Neutrophil (primary cell): ENCODE results near the gene SMPD3.

Experiments
- H3K27ac ChIP-seq: fragments of 200-600 bp; sonication (generic); 2 replicates; pipeline ENCODE4 v1.5.1; 2016; ENCODE audit warnings: mild to moderate bottlenecking, moderate library complexity
- H3K27me3 ChIP-seq: fragments of 200-600 bp; sonication (generic); 2 replicates; pipeline ENCODE4 v1.6.0; 2016; ENCODE audit warnings: mild to moderate bottlenecking
- H3K36me3 ChIP-seq: fragments of 200-600 bp; sonication (generic); 2 replicates; pipeline ENCODE4 v1.5.1; 2017
- H3K4me1 ChIP-seq, 2 experiments: fragments of 200-600 bp in 1 of 2; sonication (generic) in 1 of 2; 1 replicate in 1 of 2; 2 replicates in 1 of 2; pipeline versions ENCODE4 v1.5.1 to v1.6.1; 2013 to 2016; ENCODE audit warnings: low read depth in 1 of 2, low read length in 1 of 2, mild to moderate bottlenecking in 1 of 2, moderate library complexity in 1 of 2; ENCODE audit not compliant: control insufficient read depth in 1 of 2, insufficient read depth in 1 of 2
- H3K4me3 ChIP-seq, 2 experiments: fragments of 200-600 bp in 1 of 2; sonication (generic) in 1 of 2; 1 replicate in 1 of 2; 2 replicates in 1 of 2; pipeline ENCODE4 v1.5.1; 2013 to 2016; ENCODE audit warnings: low read depth in 1 of 2, low read length in 1 of 2, mild to moderate bottlenecking in 1 of 2, moderate library complexity in 1 of 2
- H3K9me3 ChIP-seq: fragments of 200-600 bp; sonication (generic); 2 replicates; pipeline ENCODE4 v1.5.1; 2016
- CTCF ChIP-seq: fragments of 200-600 bp; sonication (generic); IDR thresholded peaks from 2 replicates; pipeline ENCODE4 v1.5.1; 2016; ENCODE audit warnings: antibody characterized with exemption

SMPD3 gene

GRCh38 chr16:68360956-68361355, 87.4 kb downstream of the SMPD3 start:
- peaks cover 11 to 13% of the 10 kb centered on the region in 2 experiments for H3K4me1 ChIP-seq
- peaks cover 22% of the 10 kb centered on the region for H3K36me3 ChIP-seq
- no peak overlapping the region for H3K4me3 ChIP-seq
- no peak overlapping the region for H3K27ac ChIP-seq
- no peak for TF ChIP-seq CTCF
- H3K27me3 ChIP-seq, result peaks cover 38% of the 10 kb centered on the region
- no peaks in the 10 kb centered on the region for H3K9me3 ChIP-seq

DNA sequence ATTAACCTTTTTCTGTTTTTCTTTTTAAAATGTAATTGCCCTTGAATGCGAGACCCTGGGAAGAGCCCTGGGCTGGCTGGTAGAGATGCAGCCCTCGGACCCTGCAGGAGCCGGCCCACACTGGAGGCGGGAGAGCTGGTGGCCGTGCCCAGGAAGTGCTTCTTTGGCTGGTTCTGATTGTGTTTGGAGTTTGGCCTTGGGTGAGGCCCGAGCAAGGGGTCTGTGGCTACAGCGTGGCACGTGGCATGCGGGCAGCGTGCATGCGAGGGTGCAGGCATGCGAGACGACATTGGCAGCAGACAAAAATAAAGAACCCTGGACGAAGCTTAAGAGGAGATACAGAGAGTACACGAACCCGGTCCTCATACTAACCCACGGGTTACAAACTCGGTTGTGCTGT, 87.8 kb downstream of the SMPD3 start:
- Histone ChIP-seq H3K4me1 (peaks cover 15 to 17% of the 10 kb centered on the region in 2 experiments), H3K27ac (no peak overlapping the region), H3K4me3 (no peak overlapping the region), H3K36me3 (peaks cover 22% of the 10 kb centered on the region), H3K27me3 (peaks cover 38% of the 10 kb centered on the region), H3K9me3 (no peaks in the 10 kb centered on the region)
- no peak for TF ChIP-seq CTCF

DNA sequence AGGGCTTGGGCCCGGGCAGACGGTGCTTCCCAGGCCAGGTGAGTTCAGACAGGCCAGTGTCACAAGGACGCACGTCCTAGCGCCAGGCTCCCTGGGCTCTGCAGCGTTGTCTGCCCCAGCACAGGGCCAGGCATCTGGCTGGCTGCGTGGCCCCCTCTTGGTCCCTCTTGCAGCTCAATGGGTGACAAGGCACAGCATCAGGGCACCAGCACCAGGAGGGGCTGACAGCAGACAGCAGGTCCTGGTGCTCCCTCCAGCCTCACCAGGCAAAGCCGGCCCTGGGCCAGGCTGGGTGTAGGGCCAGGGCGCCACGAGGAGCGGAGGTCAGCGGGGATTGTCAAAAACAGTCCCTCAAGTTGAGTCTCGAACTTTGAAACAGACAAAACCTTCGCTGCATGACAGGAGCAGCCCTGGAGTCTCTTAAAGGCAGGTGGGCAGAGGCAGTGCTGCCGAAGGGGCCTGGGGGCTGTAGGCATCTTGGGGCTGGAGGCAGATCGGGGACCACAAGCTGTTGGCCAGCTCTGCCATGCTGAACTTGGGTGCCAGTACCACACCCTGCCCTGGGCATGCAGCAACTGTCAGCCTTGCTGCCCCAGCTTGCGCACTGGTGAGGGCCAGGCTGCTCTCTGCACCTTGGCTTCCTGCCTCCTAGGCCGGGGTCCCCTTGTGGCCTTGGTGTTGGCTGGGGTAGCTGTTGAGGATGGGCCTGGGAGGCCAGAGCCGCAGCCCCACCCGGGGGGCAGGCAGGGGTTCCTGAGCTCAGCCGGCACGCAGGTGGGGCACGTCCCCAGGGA, 88.7 kb downstream of the SMPD3 start:
- H3K27ac ChIP-seq, result no peak overlapping the region
- TF ChIP-seq CTCF, result no peak
- H3K9me3 ChIP-seq, result no peaks in the 10 kb centered on the region
- peaks cover 28% of the 10 kb centered on the region for H3K27me3 ChIP-seq
- H3K4me3 ChIP-seq, result no peak overlapping the region
- H3K36me3 ChIP-seq, result peaks cover 25% of the 10 kb centered on the region
- peaks cover 15 to 20% of the 10 kb centered on the region in 2 experiments for H3K4me1 ChIP-seq

DNA sequence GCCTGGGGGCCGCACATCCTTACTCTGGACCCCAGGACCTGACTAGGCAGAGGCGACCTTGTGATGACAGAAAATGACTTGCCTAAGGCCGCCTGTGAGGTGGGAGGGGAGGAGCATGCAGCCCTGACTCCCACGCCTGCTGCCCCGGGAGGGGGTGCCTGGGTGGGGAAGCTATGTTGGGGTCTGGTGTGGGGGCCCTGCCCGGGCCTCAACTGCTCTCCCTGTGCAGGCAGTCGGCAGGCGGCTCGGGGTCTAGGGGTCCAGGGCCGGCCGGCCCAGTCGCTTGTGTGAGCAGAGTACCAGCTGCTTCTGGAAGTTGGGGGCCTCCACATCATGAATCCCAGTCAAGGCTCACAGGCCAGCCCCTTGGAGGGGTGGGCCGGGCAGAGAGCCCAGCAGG, 89.4 kb downstream of the SMPD3 start:
- Histone ChIP-seq H3K36me3 (peaks cover 31% of the 10 kb centered on the region), H3K4me1 (peaks cover 15 to 20% of the 10 kb centered on the region in 2 experiments), H3K9me3 (no peaks in the 10 kb centered on the region), H3K27me3 (peaks cover 22% of the 10 kb centered on the region), H3K27ac (no peak overlapping the region), H3K4me3 (no peak overlapping the region)
- no peak for TF ChIP-seq CTCF

DNA sequence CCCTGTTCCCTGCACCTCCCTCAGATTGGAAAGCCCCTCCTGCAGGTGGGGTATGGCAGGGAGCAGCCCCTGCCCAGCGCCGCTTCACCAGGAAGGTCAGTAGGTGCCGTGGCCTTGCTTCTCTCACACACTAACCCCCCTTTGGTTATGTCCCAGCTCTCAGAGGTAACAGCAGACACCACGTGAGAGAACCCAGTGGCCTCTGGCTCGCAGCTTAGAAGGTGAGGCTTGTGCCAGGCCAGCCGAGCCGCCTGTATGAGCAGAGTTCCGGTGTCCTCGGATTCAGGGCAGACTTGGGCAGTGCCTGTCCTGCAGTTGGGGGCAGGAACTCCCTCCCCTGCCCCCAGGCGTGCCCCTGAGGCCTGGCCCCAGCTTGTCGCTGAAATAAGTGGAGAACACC, 90.4 kb downstream of the SMPD3 start:
- TF ChIP-seq CTCF, result no peak
- Histone ChIP-seq H3K9me3 (no peaks in the 10 kb centered on the region), H3K4me1 (peaks cover 15 to 20% of the 10 kb centered on the region in 2 experiments), H3K27me3 (peaks cover 12% of the 10 kb centered on the region), H3K4me3 (no peak overlapping the region), H3K36me3 (peaks cover 42% of the 10 kb centered on the region), H3K27ac (no peak overlapping the region)
